T-helper 22 cell (primary cell): ENCODE results near the gene RYR1.
"Not testable (repeated sequence)": the region's sequence is repeated elsewhere in the genome, so short reads cannot be mapped to it uniquely, and the experiment has no call there.

Source experiments
- DNase-seq: peaks from one replicate; pipeline ENCODE4 v3.0.0-alpha.2; 2020; ENCODE audit warnings: low read depth

The RYR1 gene

DNA sequence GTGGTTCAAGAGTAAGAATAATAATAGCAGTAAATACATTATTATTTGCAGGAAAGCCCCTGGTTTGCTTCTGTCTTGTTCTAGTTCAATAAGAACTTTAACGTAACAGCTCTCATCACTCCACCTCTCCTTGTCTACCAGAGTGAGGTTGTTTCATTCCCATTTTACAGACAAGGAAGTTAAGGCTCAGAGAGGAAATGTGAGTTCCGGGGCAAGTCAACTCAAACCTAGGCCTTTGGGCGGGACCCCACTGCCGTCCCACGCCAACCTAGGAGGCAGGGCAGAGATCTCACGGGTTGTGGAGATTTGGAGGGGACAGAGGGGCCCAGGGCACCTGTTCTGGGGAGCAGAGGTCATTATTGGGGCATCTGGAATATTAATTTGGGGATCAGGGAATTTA, 182.8 kb downstream of the RYR1 start:
- DNase-seq = no peak

DNA sequence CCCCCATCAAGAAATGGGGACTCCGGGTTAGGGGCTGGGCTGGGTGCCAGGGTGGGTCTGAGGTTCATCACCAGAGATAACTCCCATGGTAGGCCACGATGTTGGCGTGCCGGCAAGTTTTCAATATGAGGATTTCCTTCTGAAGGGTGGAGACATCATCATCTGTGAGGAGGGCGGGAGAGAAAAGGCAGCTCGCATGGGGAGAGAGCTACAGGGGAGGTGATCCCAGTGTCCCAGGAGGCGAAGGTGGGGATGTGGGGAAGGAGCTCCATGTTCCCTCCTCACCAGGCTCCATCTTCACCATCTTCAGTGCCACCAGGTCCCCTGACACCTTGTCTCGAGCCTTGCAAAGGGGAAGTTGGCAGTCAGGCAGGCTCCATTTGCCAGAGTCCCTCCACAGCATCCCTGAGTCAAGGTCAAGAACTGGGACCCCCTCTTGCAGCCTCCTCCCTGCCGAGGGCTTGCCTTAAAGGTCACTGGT, 183.8 kb downstream of the RYR1 start:
- no peak for DNase-seq

DNA sequence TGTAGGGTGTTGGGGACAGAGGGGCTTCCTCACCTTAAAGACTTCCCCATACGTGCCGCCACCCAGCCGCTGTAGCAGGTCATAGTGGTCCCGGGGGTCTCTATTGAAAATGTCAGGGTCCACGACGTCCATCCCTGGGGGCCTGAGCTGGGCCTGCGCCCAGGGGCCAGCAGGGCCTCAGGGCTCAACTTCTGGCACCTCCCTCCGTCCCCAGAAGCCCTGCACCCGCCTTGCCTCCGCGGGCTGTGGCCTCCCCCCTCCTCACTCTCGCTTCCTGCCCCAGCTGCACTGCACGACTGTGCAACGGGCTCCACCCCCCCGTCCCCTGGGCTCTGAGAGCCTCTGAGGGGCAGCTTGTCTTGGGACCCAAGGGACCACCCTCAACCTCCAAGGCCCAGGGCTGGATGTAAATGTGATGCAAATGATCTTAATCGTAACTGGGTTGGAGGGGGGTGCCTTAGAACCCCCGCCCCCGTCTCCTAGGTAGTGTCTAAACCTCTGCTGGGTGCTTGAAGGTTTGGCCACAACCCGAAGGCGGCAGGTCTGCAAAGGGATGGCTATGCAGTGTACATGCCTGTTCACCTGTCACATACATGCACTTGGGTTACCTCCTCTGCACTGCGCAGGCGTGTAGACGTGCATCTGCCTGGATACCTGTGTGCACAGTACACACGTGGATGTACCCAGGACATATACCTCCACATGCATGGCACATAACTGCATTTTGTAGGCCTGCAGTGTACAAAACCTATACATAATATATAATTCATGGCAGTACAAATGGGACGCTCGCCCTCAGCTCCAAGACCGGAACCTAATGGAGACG, 184.5 kb downstream of the RYR1 start, which contains the start of gene MAP4K1:
TSS of gene MAP4K1 (minus strand) at position 190 of the 826 bp plus-strand sequence. CDS start at position 132, 58 bp downstream.
- peak; percentile 49 for DNase-seq

DNA sequence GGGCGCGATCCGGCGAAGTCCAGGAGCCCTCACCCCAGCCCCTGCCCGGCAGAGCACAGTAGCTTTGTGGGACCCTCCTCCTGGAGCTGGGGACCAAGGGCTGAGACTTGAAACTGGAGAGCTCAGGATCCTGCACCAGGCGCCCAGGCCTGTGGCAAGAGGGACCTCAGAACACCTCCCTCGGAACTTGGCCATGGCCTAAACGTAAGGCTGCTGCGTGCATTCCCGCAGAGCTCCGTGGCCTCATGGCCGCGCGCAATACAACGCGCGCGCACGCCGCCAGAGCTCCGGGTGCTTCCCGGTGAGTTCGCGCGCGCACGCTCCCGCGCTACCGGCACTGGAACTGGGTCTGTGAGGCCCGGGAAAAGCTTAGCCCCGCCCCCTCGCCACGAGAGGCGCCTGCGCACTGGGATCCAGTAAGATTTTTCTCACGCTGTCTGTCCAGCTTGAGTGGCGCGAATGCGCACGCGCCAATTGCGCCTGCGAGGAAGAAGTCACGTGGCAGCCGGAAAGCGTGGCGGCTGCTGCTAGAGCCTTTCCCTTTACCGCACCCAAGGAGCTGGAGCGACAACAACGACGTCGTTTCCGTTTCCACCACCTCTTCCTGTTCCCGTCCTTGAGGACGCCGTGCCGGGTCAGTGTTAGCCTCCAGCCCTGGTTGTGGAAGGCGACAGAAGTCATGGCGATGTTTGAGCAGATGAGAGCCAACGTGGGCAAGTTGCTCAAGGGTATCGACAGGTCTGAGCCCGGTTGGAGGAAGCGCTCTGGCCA, 185.3 kb downstream of the RYR1 start, which contains the start of gene EIF3K:
TSS of gene EIF3K (plus strand) at position 599 of the 771 bp plus-strand sequence. CDS start at position 680, 81 bp downstream.
- DNase-seq = peak; percentile 97

DNA sequence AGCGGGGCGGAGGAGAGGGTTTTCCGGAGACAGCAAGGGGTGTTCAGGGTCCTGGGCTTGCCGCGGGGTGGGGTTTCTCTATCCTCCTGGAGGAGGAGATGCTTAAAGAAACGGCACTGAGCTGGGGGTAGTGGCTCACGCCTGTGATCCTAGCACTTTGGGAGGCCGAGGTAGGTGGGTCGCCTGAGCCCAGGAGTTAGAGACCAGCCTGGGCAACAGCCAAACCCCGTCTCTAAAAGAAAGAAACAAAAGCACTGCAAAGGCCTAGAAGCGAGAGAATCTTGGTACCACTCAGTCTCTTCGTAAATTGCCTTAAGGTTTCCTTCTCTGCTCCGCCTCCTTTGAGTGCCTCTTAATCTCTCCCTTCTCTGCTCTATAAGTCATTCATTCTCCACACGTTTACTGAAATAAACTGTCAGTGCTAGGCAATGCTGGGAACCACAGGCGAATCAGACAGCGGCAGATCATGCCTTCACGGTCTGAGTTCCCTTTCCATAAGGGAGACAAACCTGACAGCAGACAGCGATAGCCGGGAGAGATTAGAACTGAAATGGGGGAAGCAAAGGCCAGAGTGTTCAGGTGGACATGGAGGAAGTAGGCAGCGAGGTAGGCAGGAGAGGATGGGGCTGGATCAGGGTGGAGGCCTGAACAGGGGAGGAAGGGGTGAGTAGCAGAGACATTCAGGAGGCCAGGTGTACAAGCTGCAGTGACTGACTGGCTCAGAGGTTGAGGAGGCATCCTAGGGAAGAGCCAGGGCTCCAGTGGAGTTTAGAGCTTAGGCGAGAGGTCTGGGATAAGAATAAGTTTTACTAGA, 186.1 kb downstream of the RYR1 start:
- DNase-seq = no peak

DNA sequence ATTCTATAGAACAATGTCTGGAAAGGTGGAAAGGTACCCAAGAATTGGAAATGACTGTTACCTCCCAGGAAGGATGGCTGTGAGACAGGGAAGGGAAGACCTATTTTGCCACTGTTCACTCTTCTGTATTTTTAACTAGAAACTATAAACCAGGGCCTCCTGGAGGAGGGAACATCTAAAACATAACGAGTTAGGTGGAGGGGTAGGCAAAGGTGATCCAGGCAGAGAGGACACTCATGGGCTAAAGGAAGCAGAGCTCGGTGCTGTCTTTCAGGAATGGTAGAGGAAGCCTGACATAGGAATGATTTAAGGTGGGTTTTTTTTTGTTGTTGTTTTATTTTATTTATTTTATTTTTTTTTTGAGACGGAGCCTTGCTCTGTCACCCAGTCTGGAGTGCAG, 191.3 kb downstream of the RYR1 start:
- no peak for DNase-seq

DNA sequence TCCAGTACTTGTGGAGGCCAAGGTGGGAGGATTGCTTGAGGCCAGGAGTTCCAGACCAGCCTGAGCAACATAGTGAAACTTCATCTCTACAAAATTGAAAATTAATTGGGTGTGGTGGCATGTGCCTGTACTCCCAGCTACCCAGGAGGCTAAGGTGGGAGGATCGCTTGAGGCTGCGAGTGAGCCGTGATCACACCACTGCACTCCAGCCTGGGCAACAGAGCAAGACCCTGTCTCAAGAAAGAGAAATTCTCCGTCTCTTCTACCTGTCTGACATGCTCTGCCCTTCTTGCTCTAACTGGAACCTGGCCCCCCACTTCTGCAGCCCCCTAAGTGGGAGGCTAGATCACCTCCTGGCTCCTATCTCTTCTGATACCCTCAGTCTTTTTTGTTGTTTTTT, 192.9 kb downstream of the RYR1 start:
- DNase-seq = no peak

DNA sequence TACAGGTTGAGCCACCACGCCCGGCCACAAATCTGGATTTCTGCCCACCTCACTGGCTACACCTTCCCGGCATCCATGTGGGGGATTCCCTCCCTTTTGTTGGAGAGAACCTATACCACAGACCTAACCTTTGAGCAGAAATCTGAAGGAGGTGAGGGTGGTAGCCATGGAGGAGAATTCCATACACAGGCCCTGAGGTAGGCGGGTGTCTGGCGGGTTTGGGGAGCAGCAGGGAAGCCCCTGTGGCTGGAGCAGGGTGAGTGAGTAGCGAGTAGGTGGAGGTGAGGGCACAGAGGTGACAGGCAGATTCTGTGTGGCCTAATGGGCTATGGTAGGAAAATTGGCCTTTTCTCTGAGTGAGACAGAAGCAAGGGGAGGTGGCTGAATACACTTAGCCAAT, 196.1 kb downstream of the RYR1 start:
- no peak for DNase-seq

DNA sequence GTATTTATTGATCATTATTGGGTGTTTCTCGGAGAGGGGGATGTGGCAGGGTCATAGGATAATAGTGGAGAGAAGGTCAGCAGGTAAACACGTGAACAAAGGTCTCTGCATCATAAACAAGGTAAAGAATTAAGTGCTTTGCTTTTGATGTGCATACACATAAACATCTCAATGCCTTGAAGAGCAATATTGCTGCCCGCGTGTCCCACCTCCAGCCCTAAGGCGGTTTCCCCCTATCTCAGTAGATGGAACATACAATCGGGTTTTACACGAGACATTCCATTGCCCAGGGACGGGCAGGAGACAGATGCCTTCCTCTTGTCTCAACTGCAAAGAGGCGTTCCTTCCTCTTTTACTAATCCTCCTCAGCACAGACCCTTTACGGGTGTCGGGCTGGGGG, 197.8 kb downstream of the RYR1 start:
- not testable (repeated sequence) for DNase-seq

DNA sequence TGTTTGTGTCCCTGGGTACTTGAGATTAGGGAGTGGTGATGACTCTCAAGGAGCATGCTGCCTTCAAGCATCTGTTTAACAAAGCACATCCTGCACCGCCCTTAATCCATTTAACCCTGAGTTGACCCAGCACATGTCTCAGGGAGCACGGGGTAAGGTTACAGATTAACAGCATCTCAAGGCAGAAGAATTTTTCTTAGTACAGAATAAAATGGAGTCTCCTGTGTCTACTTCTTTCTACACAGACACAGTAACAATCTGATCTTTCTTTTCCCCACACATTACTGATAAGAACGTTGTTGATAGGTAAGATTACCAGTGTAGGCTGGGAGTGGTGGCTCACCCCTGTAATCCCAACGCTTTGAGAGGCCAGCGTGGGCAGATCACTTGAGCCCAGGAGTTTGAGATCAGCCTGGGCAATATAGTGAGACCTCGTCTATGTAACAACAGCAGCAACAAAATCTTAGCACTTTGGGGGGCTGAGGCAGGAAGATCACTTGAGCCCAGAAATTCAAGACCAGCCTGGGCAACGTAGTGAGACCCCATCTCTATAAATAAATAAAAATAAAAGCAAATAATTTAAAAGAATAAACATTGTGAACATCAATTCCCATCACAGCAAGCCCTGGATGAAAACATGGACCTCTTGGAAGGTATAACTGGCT, 198.5 kb downstream of the RYR1 start:
- not testable (repeated sequence) for DNase-seq

DNA sequence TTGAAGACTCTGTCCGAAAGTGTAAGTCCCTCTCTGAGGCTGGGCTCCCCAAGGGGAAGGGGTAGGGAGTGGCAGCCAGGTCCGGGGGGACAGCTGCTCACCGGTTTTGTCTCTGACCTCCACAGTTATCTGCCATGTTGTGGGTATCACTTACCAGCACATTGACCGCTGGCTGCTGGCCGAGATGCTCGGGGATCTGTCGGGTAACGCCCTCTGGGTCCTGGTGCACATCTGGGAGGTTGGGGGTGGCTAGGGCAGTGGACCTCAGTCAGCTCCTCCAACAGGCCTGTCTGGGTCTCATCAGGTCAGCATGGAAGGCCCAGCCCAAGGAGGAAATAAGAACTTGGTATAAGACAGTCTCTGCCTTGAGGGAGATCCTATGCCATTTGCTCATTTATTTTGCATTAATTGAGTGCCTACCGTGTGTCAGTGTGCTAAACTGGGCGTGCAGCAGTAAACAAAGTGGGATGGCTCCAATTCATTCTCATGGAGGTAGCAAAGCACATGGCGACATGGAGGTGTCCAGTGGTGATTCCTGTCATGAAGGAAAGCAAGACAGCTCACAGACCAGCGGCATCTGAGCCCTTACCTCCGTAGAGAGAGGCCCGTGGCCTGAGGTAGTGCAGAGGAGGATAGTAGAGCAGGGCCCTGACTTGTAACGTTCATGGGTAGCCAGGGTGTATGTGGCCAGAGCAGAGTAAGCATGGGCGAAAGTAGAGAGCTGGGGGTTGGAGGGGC, 199.2 kb downstream of the RYR1 start:
- DNase-seq = no peak

DNA sequence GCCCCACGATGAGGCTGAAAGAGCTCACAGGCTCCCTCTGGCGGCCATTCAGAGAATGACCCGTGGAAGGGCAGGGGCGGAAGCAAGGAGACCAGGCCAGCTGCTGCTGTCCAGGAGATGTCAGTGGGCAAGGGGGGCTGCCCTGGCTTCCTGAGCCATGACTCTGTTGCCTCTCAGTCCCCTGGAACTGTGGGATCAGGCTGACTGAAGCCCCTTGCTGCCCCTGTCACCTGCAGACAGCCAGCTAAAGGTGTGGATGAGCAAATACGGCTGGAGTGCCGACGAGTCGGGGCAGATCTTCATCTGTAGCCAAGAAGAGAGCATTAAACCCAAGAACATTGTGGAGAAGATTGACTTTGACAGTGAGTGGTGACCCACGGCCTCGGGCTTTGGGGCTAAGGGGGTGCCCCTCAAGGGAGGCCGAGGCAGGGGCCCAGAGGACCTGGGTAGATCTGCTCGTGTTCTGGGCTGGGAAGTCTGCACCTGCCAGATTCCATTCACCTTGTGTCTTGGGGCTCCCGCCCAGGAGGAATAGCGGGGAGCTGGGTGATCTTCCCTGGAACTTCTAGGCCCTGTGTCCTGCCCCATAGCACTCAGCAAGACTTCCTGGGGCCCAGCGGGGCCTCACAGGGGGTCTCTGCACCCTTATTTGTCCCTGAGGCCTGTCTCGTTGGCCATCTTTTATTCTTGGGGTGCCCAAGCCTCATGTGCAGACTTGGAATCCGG, 201.4 kb downstream of the RYR1 start:
- peak; percentile 42 for DNase-seq

DNA sequence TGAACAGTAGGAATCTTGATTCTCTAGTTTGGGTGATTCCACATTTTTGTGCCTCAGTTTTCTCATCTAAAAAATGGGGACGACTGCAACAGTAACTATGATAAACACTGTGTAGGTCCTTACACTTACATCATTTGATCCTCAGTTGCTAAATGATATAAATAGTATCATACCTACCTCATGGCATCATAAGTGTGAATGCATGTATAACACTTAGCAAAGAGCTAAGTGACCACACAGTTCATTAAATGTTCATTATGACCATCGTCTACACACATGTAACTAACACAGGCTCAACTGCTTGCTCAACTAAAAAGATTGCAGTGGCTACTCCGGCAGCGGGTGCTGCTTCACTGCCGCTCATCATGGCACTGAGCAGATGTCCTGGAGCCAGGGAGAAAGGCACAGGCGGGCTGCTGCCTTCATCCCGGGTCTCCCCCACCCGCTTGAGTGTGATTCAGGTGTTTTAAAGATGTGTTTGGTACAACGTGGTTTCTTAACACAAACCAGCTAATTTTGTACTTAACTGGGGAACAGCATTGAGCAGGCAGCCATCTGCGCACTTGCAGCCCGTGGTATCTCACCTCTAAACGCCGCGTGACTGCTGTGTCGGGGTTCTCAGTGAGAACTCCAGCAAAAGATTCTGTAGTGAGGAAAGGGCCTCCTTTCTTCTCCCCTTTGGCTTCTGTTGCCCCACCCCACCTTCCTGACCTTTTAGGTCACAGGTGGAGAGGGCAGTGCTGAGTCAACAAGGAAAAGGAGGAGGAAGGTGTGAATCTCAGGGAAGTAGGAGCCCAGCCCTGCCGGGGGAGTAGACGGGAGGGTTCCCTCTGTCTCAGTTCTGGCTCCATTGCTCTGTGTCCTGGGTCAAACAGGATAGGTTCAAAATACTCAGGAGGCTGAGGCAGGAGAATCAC, 202.2 kb downstream of the RYR1 start:
- no peak for DNase-seq
